ENCODE measurements around the gene TDRD9.

DNA sequence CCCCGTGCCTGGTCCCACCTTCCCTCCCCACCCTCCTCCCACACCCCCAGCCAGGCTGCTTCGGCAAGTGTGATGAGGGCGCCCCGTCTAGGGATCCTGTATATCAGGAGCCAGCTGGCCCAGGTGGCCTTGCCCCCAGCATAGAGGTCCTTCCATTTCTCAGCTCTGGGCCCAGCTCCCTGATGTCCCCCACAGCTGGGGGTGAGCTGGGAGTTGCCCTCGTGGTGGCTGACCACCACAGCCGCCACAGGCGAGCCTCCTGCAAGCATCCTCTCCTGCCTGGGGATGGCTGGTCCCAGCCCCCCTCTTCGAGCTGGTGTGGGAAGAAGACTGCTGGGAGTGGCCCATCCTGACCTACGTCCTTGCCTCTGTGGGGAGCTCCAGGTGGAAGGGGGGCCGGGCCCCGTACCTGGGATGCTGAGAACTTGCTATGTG lies 164.7 kb downstream of the TDRD9 start:
- TF ChIP-seq TCF12 (IDR thresholded peaks at IDR 0.05; ENCODE audit: low read depth), result no peak
- TF ChIP-seq TAF1 (IDR thresholded peaks at IDR 0.05; ENCODE audit: low read depth), result no peak
- no peak for TF ChIP-seq CEBPB (IDR thresholded peaks at IDR 0.05)
